Tibial nerve (tissue), 4 donors: ENCODE measurements around the gene PKP1.

Experiments
- EP300 ChIP-seq, 2 donors: sonication (generic); formaldehyde crosslinking; IDR thresholded peaks; one replicate each; pipeline ENCODE4 v1.6.1; 2017; ENCODE audit warnings: antibody characterized with exemption in 2 of 2, mild to moderate bottlenecking in 1 of 2
- POLR2A ChIP-seq, 2 donors: fragments of 450-650 bp; IDR thresholded peaks; one replicate each; pipeline ENCODE4 v1.6.1; 2017; ENCODE audit warnings: antibody characterized with exemption in 2 of 2, mild to moderate bottlenecking in 2 of 2, moderate library complexity in 2 of 2
- TF ChIP-seq, protein P1 (sequence below), 5 experiments: fragments of 200-600 bp in 3 of 5; fragments of 450-650 bp in 2 of 5; sonication (generic) in 3 of 5; IDR thresholded peaks; one replicate each; pipeline ENCODE4 v1.5.1; 2016 to 2019; ENCODE audit warnings: antibody characterized with exemption in 5 of 5, mild to moderate bottlenecking in 3 of 5, moderate library complexity in 2 of 5

DNA sequence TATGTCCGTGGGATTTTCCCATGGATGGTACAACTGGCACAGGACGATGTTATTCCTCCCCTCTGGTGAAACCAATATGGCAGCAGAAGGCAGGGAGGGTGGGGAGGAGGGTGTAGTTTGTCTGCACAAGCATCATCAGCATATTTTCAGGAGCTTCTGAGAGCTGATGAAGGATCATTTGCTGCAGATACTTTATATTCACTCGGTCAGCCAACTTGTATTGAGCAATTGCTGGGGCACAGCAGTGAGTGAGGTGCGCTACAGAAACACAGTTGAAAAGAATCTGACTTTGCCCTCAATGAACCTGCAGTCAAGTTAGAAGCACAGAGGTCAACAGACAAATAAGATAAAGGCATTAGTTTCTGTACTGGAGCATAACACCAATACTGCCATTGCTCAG lies 13.0 kb downstream of the PKP1 start:
- TF ChIP-seq, protein P1, sequence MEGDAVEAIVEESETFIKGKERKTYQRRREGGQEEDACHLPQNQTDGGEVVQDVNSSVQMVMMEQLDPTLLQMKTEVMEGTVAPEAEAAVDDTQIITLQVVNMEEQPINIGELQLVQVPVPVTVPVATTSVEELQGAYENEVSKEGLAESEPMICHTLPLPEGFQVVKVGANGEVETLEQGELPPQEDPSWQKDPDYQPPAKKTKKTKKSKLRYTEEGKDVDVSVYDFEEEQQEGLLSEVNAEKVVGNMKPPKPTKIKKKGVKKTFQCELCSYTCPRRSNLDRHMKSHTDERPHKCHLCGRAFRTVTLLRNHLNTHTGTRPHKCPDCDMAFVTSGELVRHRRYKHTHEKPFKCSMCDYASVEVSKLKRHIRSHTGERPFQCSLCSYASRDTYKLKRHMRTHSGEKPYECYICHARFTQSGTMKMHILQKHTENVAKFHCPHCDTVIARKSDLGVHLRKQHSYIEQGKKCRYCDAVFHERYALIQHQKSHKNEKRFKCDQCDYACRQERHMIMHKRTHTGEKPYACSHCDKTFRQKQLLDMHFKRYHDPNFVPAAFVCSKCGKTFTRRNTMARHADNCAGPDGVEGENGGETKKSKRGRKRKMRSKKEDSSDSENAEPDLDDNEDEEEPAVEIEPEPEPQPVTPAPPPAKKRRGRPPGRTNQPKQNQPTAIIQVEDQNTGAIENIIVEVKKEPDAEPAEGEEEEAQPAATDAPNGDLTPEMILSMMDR (IDR thresholded peaks at IDR 0.05): no peak
- TF ChIP-seq POLR2A (IDR thresholded peaks at IDR 0.05) (no peak), EP300 (IDR thresholded peaks at IDR 0.05) (no peak)
